HG03060 (cell line): ENCODE data around the gene GAS7.

ENCODE experiments used
- ATAC-seq: cut with Tn5 transposase; IDR thresholded peaks from one replicate; pipeline ENCODE4 v1.9.1; 2021; ENCODE audit warnings: low read depth, moderate number of reproducible peaks; ENCODE audit not compliant: unreplicated experiment

Gene GAS7

GRCh38 chr17:10172778-10173177 lies 25.6 kb downstream of the GAS7 start:
- ATAC-seq: no peak

GRCh38 chr17:10172241-10172741 lies 26.1 kb downstream of the GAS7 start:
- ATAC-seq: no peak

- ATAC-seq: no peak
These were observed 26.8 kb downstream of the GAS7 start for GRCh38 chr17:10171581-10171981.

- no peak for ATAC-seq
These were observed 27.3 kb downstream of the GAS7 start for GRCh38 chr17:10171122-10171571.

- ATAC-seq: no peak
These were observed 28.2 kb downstream of the GAS7 start for GRCh38 chr17:10170233-10170632.

GRCh38 chr17:10169290-10169689 lies 29.1 kb downstream of the GAS7 start:
- no peak for ATAC-seq

GRCh38 chr17:10166176-10166935 lies 32.0 kb downstream of the GAS7 start:
- ATAC-seq: no peak

GRCh38 chr17:10162096-10162495 lies 36.3 kb downstream of the GAS7 start:
- no peak for ATAC-seq

- ATAC-seq: no peak
These were observed 37.0 kb downstream of the GAS7 start for GRCh38 chr17:10161386-10161785.

- ATAC-seq: no peak
These were observed 41.3 kb downstream of the GAS7 start for GRCh38 chr17:10156948-10157607.

- ATAC-seq: no peak
These were observed 41.8 kb downstream of the GAS7 start for GRCh38 chr17:10156599-10156947.

- no peak for ATAC-seq
These were observed 42.4 kb downstream of the GAS7 start for GRCh38 chr17:10156077-10156435.

GRCh38 chr17:10155371-10156076 lies 42.9 kb downstream of the GAS7 start:
- no peak for ATAC-seq

GRCh38 chr17:10151667-10152496 lies 46.5 kb downstream of the GAS7 start:
- ATAC-seq: no peak

- ATAC-seq: peak; percentile 47
These were observed 48.6 kb downstream of the GAS7 start for GRCh38 chr17:10149573-10150399.

- no peak for ATAC-seq
These were observed 50.5 kb downstream of the GAS7 start for GRCh38 chr17:10147761-10148415.

- no peak for ATAC-seq
These were observed 51.4 kb downstream of the GAS7 start for GRCh38 chr17:10147040-10147439.

- no peak for ATAC-seq
These were observed 53.4 kb downstream of the GAS7 start for GRCh38 chr17:10144982-10145381.

- ATAC-seq: no peak
These were observed 54.0 kb downstream of the GAS7 start for GRCh38 chr17:10144456-10144855.
